GM12864 (cell line): Measurements from ENCODE around the gene QDPR.
"Not testable (repeated sequence)": the region's sequence is repeated elsewhere in the genome, so short reads cannot be mapped to it uniquely, and the experiment has no call there.

Experiments used
- DNase-seq: peaks from one replicate; pipeline ENCODE4 v3.0.0-alpha.2; 2011; ENCODE audit warnings: low read depth
- H3K4me3 ChIP-seq: 2 replicates; pipeline ENCODE4 v1.5.1; 2011; ENCODE audit warnings: mild to moderate bottlenecking, low read depth, low read length, control low read depth
- CTCF ChIP-seq: IDR thresholded peaks from 2 replicates; pipeline ENCODE4 v1.5.1; 2011; ENCODE audit warnings: low read depth, mild to moderate bottlenecking, moderate library complexity, low read length, control low read depth, inconsistent platforms; ENCODE audit errors: missing control alignments

QDPR gene

GRCh38 chr4:17463606-17464005 lies 48.3 kb downstream of the QDPR start:
- H3K4me3 ChIP-seq = no peak overlapping the region
- DNase-seq = no peak
- no peak for TF ChIP-seq CTCF

GRCh38 chr4:17450269-17450804 lies 61.6 kb downstream of the QDPR start:
- no peak overlapping the region for H3K4me3 ChIP-seq
- no peak for TF ChIP-seq CTCF
- DNase-seq = no peak

DNA sequence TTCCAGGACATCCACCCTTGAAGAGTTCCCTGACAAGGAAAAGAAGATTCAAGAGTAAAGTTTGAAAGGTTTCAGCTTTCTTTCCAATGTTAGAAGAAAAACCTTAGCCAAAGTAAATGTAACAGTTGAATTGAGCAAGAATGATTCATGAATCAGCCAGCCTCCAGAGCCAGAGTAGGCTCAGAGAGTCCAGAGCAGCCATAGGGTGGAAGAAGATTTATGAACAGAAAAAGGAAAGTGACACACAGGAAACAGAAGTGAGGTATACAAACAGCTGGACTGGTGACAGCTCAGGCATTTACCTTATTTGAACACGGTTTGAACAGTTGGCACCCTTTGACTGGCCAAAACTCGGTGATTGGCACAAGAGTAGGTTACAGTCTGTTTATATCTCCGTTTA lies 63.2 kb downstream of the QDPR start:
- H3K4me3 ChIP-seq = no peak overlapping the region
- no peak for DNase-seq
- no peak for TF ChIP-seq CTCF

- H3K4me3 ChIP-seq = no peak overlapping the region
- TF ChIP-seq CTCF = peak; percentile 77
- DNase-seq = peak; percentile 51
These were observed 64.1 kb downstream of the QDPR start for GRCh38 chr4:17447675-17448298.

- DNase-seq = no peak
- no peak for TF ChIP-seq CTCF
- H3K4me3 ChIP-seq = no peak overlapping the region
These were observed 64.8 kb downstream of the QDPR start for GRCh38 chr4:17447056-17447455.

DNA sequence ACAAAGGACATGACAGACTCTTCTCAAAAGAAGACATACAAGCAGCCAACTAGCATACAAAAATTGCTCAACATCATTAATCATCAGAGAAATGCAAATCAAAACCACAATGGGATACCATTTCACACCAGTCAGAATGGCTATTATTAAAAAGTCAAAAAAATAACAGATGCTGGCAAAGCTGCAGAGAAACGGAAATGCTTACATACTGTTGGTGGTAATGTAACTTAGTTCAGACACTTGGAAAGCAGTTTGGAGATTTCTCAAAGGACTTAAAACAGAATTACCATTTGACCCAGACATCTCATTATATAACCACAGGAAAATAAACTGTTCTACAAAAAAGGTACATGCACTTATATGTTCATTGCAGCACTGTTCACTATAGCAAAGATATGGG lies 69.4 kb downstream of the QDPR start:
- not testable (repeated sequence) for DNase-seq, H3K4me3 ChIP-seq

DNA sequence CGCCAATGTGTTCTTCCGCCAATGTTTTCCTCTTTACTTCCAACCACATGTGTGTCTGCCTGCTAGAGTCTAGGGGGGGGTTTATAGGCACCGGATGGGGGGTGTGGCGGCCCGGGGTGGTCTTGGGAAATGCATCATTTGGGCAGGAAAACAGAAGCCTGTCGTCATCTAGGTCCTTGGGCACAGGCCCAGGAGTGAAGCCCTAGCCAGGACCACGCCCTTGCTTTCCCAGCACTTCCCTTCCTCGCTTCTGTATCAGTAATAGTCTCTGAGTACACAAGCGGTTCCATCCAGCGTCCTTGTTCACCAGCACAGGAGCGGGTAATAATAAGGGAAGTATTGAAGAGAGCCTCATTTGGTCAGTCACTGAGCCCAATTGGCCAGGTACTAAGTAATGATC lies 74.5 kb downstream of the QDPR start:
- no peak overlapping the region for H3K4me3 ChIP-seq
- DNase-seq = no peak
- no peak for TF ChIP-seq CTCF
